CD4-positive, alpha-beta T cell (primary cell): ENCODE measurements around the gene LRG1. TPM values are rescaled to one million over a fixed set of nuclear protein-coding genes. Genes with fewer than 3 reads are reported as not detected.

Experiments used
- ATAC-seq: fragments of 200-7000 bp; cut with Tn5 transposase; one replicate; pipeline ENCODE4 v1.10.0; 2022; ENCODE audit warnings: mild to moderate bottlenecking; ENCODE audit not compliant: poor library complexity
- CTCF ChIA-PET: fragments of 350-600 bp; sonication (Branson Sonifier 250); formaldehyde crosslinking; loops from one replicate; lab custom pipeline; 2021; ENCODE audit warnings: antibody characterized with exemption, inconsistent platforms; lab: Charles Lee
- POLR2A ChIA-PET: fragments of 350-600 bp; sonication (Branson Sonifier 250); formaldehyde crosslinking; loops from one replicate; lab custom pipeline; 2021; ENCODE audit warnings: antibody characterized with exemption, inconsistent platforms; lab: Charles Lee
- DNase-seq, 14 experiments: peaks; one replicate each; pipeline ENCODE4 v3.0.0-alpha.2; 2013 to 2020; ENCODE audit warnings: mixed read lengths in 2 of 14
- H3K27ac ChIP-seq, 2 donors: one replicate each; pipeline versions ENCODE4 v1.5.1 to v1.7.0; 2013; ENCODE audit warnings: low read length in 2 of 2, low read depth in 1 of 2, mild to moderate bottlenecking in 1 of 2
- H3K27me3 ChIP-seq, 2 experiments: 1 replicate in 1 of 2; 2 replicates in 1 of 2; pipeline versions ENCODE4 v1.6.1 to v1.7.0; 2013; ENCODE audit warnings: low read length in 2 of 2, control low read depth in 1 of 2, mild to moderate bottlenecking in 1 of 2, moderate library complexity in 1 of 2; ENCODE audit not compliant: insufficient read depth in 2 of 2, control insufficient read depth in 1 of 2
- H3K36me3 ChIP-seq: one replicate; pipeline ENCODE4 v1.6.1; 2013; ENCODE audit warnings: low read length, control low read depth; ENCODE audit not compliant: insufficient read depth
- H3K4me1 ChIP-seq: one replicate; pipeline ENCODE4 v1.6.1; 2013; ENCODE audit warnings: low read length, control low read depth; ENCODE audit not compliant: insufficient read depth
- H3K4me3 ChIP-seq: one replicate; pipeline ENCODE4 v1.5.1; 2013; ENCODE audit warnings: mild to moderate bottlenecking, low read length, moderate library complexity
- H3K9me3 ChIP-seq, 2 experiments: 1 replicate in 1 of 2; 2 replicates in 1 of 2; pipeline versions ENCODE4 v1.6.1 to v1.7.0; 2013; ENCODE audit warnings: low read length in 2 of 2, mild to moderate bottlenecking in 2 of 2, control low read depth in 1 of 2, moderate library complexity in 1 of 2; ENCODE audit not compliant: control insufficient read depth in 1 of 2, insufficient read depth in 1 of 2
- H3K27ac Mint-ChIP-seq: one replicate; pipeline ENCODE4 v1.8.0; 2020; ENCODE audit warnings: mixed read lengths
- H3K27me3 Mint-ChIP-seq: one replicate; pipeline ENCODE4 v1.8.0; 2021; ENCODE audit warnings: mixed read lengths
- H3K36me3 Mint-ChIP-seq: one replicate; pipeline ENCODE4 v1.8.0; 2021; ENCODE audit warnings: low read depth, mixed read lengths
- H3K4me1 Mint-ChIP-seq: one replicate; pipeline ENCODE4 v1.8.0; 2021; ENCODE audit warnings: low read depth, mixed read lengths
- H3K4me3 Mint-ChIP-seq: one replicate; pipeline ENCODE4 v1.8.0; 2020; ENCODE audit warnings: mild to moderate bottlenecking, mixed read lengths
- H3K9me3 Mint-ChIP-seq: one replicate; pipeline ENCODE4 v1.8.0; 2020; ENCODE audit warnings: mixed read lengths
- intact Hi-C, 2 experiments: fragments of 100-400 bp; cut with DNase I in 1 of 2; cut with micrococcal nuclease in 1 of 2; formaldehyde crosslinking; loops; one replicate each; pipeline versions ENCODE4 v1.15.1 to v1.9.0; 2023 to 2025; cut with DNase I, micrococcal nuclease
- total RNA-seq, 174 experiments: library from RNA in 2 of 174; stranded (reverse) in 2 of 174; gene quantifications; one replicate each; pipeline ENCODE4 v1.2.3 and lab custom pipeline; 2021 to 2026
- TF ChIP-seq, protein P1 (sequence below): fragments of 200-600 bp; IDR thresholded peaks from one replicate; pipeline ENCODE4 v1.8.0; 2022; ENCODE audit warnings: antibody characterized with exemption, mild to moderate bottlenecking

LRG1 gene
- total RNA-seq, 2 experiments from 2014 or later = not detected

DNA sequence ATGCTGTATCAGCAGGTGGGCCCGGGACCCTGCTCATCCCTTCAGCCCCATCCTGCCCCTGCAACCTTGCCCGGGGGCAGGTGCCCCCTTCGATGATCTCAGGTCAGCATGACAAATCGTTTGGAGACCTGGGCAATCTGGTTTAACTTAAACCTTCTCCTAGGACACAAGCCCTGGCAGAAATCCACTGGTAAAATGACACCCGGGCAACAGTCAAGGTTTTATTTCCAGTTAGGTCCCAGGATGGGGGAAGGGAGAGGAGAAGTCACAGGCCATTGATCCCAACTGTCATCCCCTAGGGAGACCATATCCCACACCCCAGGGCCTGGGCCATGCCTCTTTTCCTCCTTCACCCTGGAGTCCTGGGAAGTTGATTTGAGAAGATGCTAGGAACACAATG is 3.0 kb downstream of the LRG1 start:
- Mint-ChIP-seq H3K36me3 (no peaks in the 10 kb centered on the region), H3K9me3 (no peaks in the 10 kb centered on the region), H3K27ac (no peak overlapping the region), H3K27me3 (peaks cover 41% of the 10 kb centered on the region), H3K4me1 (no peaks in the 10 kb centered on the region), H3K4me3 (no peak overlapping the region)
- POLR2A ChIA-PET = no interaction called here
- Histone ChIP-seq H3K4me1 (peaks cover 17% of the 10 kb centered on the region), H3K36me3 (no peaks in the 10 kb centered on the region), H3K9me3 (peaks cover 0 to 30% of the 10 kb centered on the region in 2 experiments), H3K4me3 (no peak overlapping the region), H3K27me3 (peaks cover 18 to 28% of the 10 kb centered on the region in 2 experiments), H3K27ac (no peak overlapping the region)
- ATAC-seq (no peak), DNase-seq (no peak)
- intact Hi-C loops = no loop called here
- TF ChIP-seq, protein P1, sequence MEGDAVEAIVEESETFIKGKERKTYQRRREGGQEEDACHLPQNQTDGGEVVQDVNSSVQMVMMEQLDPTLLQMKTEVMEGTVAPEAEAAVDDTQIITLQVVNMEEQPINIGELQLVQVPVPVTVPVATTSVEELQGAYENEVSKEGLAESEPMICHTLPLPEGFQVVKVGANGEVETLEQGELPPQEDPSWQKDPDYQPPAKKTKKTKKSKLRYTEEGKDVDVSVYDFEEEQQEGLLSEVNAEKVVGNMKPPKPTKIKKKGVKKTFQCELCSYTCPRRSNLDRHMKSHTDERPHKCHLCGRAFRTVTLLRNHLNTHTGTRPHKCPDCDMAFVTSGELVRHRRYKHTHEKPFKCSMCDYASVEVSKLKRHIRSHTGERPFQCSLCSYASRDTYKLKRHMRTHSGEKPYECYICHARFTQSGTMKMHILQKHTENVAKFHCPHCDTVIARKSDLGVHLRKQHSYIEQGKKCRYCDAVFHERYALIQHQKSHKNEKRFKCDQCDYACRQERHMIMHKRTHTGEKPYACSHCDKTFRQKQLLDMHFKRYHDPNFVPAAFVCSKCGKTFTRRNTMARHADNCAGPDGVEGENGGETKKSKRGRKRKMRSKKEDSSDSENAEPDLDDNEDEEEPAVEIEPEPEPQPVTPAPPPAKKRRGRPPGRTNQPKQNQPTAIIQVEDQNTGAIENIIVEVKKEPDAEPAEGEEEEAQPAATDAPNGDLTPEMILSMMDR = no peak
- CTCF ChIA-PET = no interaction called here

DNA sequence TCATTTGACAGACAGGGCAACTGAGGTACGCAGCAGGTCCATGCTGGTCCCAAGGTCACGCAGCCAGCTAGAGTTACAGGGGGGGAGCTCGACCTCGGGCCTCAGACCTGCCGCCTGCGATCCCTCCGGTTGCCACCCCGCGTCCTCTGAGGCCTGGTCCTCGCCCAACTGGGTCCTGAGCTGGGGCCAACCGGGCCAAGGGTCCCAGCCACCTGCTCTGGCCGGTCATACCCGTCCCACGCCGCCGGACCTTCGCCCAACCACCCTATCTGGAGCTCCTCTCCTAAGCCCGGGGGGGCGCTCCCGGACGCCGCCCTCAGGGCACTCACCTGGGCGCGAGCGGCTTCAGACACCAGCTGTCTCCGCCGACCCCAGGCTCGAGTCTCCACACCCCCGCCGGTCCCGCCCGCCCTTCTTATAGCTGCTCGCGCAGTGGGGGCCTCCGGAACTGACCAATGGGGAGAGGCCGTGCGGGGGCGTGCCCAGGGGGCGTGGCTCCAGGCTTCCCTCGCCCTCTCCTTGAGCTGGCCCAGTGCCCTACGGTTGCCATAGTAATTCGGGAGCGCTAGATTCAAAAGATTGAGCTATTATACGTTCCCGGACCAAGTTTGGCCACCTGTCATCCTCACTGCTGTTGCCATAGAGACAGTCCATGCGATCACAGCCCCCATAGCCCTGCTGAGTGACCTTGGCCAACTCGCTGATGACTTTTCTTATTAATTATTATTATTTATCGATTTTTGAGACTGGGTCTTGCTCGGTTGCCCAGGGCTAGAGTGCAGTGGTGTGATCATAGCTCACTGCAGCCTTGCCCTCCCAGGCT is 4.8 kb downstream of the LRG1 start, which contains the start of gene PLIN5:
PLIN5 (minus strand) TSS at position 389 of the 823 bp plus-strand sequence. CDS start 1,150 bp downstream, outside the sequence.
- intact Hi-C loops = no loop called here
- H3K36me3 ChIP-seq = no peaks in the 10 kb centered on the region
- Mint-ChIP-seq H3K9me3 (no peaks in the 10 kb centered on the region), H3K4me3 (no peak within 1 kb of the TSS), H3K4me1 (no peaks in the 10 kb centered on the region), H3K27me3 (peaks cover 31% of the 10 kb centered on the region), H3K27ac (no peak within 1 kb of the TSS), H3K36me3 (no peaks in the 10 kb centered on the region)
- H3K27me3 ChIP-seq = peaks cover 18 to 28% of the 10 kb centered on the region in 2 experiments
- peak; percentile 37 for ATAC-seq
- peak within 1 kb of the TSS; percentile 7 for H3K4me3 ChIP-seq
- TF ChIP-seq, protein P1 = no peak
- H3K27ac ChIP-seq = no peak within 1 kb of the TSS
- peak in 11 of 14 experiments; percentile 5 to 60 (median 31) for DNase-seq
- CTCF ChIA-PET = interaction anchor here (1.2 to 2.4 kb wide), 2 partner anchors 10 to 12 kb away, joined by 3 to 6 read pairs; no protein-coding TSS in a partner anchor
- POLR2A ChIA-PET = interaction anchor here (1.2 kb wide), 1 partner anchor 10 kb away, joined by 3 read pairs; no protein-coding TSS in a partner anchor
- peaks cover 16% of the 10 kb centered on the region for H3K4me1 ChIP-seq
- peaks cover 0 to 18% of the 10 kb centered on the region in 2 experiments for H3K9me3 ChIP-seq

GRCh38 chr19:4533835-4534424 is 5.9 kb downstream of the LRG1 start:
- Mint-ChIP-seq H3K27me3 (peaks cover 19% of the 10 kb centered on the region), H3K9me3 (no peaks in the 10 kb centered on the region), H3K4me1 (no peaks in the 10 kb centered on the region), H3K27ac (no peak overlapping the region), H3K36me3 (no peaks in the 10 kb centered on the region), H3K4me3 (no peak overlapping the region)
- peaks cover 13 to 19% of the 10 kb centered on the region in 2 experiments for H3K27me3 ChIP-seq
- TF ChIP-seq, protein P1 = no peak
- ATAC-seq = no peak
- no peak overlapping the region for H3K27ac ChIP-seq
- no peaks in the 10 kb centered on the region for H3K36me3 ChIP-seq
- ChIA-PET POLR2A (no interaction called here), CTCF (interaction anchor here (2.4 kb wide), 1 partner anchor 8 kb away, joined by 6 read pairs; no protein-coding TSS in a partner anchor)
- peaks cover 11% of the 10 kb centered on the region for H3K4me1 ChIP-seq
- intact Hi-C loops = no loop called here
- no peak overlapping the region for H3K4me3 ChIP-seq
- H3K9me3 ChIP-seq = peaks cover 0 to 10% of the 10 kb centered on the region in 2 experiments
- DNase-seq = no peak
